ENCODE measurements around the gene NLGN2. TPM values are rescaled to one million over a fixed set of nuclear protein-coding genes. Genes with fewer than 3 reads are reported as not detected.

NLGN2 gene
- total RNA-seq, 2 experiments from 2014 or later = 4.7 to 5.2 TPM

DNA sequence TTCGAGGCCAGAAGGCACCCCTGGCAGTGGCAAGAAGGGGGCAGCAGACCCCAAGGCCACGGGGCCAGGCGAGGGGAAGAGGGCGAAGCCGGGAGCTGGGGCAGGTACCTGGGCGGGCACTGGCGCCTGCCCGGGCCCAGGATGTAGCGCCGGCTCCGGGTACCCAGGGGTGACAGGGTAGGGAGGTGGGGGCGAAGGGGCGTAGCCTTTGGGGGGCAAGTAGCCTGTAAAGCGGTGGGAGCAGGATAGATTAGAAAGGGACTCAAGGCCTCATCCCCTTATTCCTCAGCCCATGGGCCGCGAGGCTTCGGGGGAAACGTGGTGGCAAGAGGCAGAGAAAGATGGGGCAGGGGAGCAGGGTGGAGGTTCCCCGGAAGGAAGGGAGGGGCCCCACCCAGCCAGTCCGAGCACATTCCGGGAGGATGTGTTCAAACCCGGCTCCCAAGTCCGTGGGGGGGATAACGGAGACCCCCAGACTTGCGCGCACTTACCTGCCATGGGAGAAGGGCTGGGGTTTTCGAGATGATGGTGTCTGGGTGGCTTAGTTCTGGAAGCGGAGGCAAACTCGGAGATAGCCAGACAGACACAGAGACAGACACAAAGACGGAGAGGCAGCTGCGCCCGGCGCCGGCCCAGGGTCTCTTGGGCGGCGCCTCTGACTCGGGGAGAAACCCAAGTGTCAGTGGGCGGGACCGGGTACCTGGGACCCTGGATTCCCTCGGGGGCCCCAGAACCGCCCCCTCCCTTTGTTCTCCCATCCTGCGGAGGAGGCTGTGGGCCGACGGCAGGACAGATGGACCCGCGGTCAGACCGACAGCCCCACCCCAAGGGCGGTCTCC, 13.8 kb upstream of the NLGN2 start:
- H3K4me1 Mint-ChIP-seq (ENCODE audit: low read depth) = peaks cover 26% of the 10 kb centered on the region
- CTCF ChIA-PET = interaction anchor here (0.7 to 2.4 kb wide), 5 partner anchors 10 to 64 kb away, joined by 3 to 6 read pairs (median 4); partner anchors contain the start of genes NEURL4, TMEM102, TMEM256 and TMEM95
- peak; percentile 70 for DNase-seq
- peak; percentile 64 for ATAC-seq
- H3K4me3 Mint-ChIP-seq = peak overlapping the region; percentile 92
- H3K9me3 Mint-ChIP-seq (ENCODE audit: insufficient read depth) = no peaks in the 10 kb centered on the region
- peak overlapping the region; percentile 87 for H3K27ac Mint-ChIP-seq
- POLR2A ChIA-PET = interaction anchor here (1.9 kb wide), 1 partner anchor 10 kb away, joined by 10 read pairs; the partner anchor contains the start of gene TMEM256
- no peaks in the 10 kb centered on the region for H3K27me3 Mint-ChIP-seq (ENCODE audit: low read depth)
- peaks cover 33% of the 10 kb centered on the region for H3K36me3 Mint-ChIP-seq (ENCODE audit: low read depth)

DNA sequence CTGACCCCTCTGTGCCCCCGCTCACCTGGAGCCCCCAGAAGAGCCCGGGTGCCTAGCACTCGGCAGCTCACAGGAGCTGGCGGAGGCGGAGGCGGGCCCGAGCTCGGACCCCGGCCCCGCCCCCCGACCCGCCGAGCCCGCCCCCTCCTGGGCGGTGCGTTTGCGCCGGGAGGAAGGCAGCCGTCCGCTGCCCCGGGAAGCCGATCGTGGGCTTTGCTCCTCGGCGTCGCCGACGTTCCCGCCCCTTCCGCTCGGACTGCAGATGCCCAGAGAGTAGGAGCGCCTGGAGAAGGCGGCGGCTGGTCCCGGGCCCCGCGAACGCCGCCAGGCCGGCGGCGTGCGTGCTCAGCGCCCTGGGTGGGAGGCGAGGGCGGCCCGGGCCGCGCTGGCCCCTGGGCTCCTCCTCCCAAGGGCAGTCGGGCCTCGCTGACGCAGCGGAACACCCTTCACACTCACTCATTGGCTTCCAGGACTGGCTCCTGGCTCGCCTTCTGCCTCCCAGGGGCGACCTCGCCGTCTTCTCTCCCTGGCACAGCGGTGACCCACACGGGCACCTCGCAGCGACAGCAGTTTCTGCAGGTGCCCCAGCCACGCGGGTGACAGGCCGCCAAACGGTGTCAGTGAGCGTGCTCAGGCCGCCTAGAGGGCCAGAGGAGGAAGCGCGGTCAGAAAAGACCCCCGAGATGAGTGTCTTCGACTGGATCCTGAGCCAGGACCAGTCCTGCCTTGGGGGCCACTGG, 13.0 kb upstream of the NLGN2 start, which contains the start of gene PLSCR3:
Gene PLSCR3, minus strand, starts transcription at position 74 of the 740 bp plus-strand sequence. CDS start 415 bp downstream, outside the sequence.
- peaks cover 25% of the 10 kb centered on the region for H3K36me3 Mint-ChIP-seq (ENCODE audit: low read depth)
- H3K4me3 Mint-ChIP-seq = peak within 1 kb of the TSS; percentile 92
- no peaks in the 10 kb centered on the region for H3K9me3 Mint-ChIP-seq (ENCODE audit: insufficient read depth)
- H3K4me1 Mint-ChIP-seq (ENCODE audit: low read depth) = peaks cover 23% of the 10 kb centered on the region
- peak within 1 kb of the TSS; percentile 94 for H3K27ac Mint-ChIP-seq
- ChIA-PET POLR2A (interaction anchor here (1.9 kb wide), 1 partner anchor 9 kb away, joined by 10 read pairs; the partner anchor contains the start of gene TMEM256), CTCF (interaction anchor here (0.7 to 2.4 kb wide), 6 partner anchors 9 to 97 kb away, joined by 3 to 6 read pairs (median 4); partner anchors contain the start of genes NEURL4, TMEM102, TMEM256 and TMEM95)
- peak; percentile 91 for ATAC-seq
- H3K27me3 Mint-ChIP-seq (ENCODE audit: low read depth) = no peaks in the 10 kb centered on the region
- DNase-seq = peak; percentile 82

DNA sequence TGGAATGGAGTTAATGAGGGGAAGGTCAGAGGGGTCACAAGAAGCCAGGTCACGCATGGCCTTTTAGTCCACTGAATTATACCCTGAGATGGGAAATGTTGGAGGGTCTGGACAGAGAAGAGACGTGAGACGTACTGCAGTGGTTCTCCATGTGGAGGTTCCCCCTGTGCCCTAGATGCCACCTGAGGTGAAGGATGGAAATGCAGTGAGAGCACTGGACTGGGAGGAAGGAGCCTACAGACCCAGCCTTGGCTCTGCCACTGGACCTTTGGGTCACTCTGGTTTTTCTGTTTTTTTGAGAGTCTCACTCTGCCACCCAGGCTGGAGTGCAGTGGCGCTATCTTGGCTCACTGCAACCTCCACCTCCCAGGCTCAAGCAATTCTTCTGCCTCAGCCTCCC, 11.5 kb upstream of the NLGN2 start:
- ChIA-PET CTCF (no interaction called here), POLR2A (no interaction called here)
- Mint-ChIP-seq H3K4me1 (ENCODE audit: low read depth) (peaks cover 23% of the 10 kb centered on the region), H3K9me3 (ENCODE audit: insufficient read depth) (no peaks in the 10 kb centered on the region), H3K27me3 (ENCODE audit: low read depth) (no peaks in the 10 kb centered on the region), H3K27ac (no peak overlapping the region), H3K4me3 (no peak overlapping the region), H3K36me3 (ENCODE audit: low read depth) (peaks cover 17% of the 10 kb centered on the region)
- no peak for ATAC-seq
- DNase-seq = no peak

DNA sequence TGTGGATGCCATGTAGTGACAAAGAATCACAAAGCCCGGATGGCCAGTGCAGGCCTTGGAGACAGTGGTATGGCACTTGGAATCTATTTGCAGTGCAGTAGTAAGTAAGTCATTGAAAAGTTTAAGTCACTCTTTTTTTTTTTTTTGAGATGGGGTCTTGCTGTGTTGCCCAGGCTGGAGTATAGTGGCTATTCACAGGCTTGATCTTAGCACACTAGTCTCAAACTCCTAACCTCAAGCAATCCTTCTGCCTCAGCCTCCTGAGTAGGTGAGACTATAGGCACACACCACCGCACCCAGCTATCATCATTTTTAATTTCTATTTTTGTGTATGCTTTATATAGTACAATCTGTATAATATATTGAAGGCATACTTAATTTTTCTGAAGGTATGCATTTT, 9.0 kb upstream of the NLGN2 start:
- no peak for DNase-seq
- Mint-ChIP-seq H3K9me3 (ENCODE audit: insufficient read depth) (no peaks in the 10 kb centered on the region), H3K27ac (no peak overlapping the region), H3K36me3 (ENCODE audit: low read depth) (peaks cover 2% of the 10 kb centered on the region), H3K4me3 (no peak overlapping the region), H3K4me1 (ENCODE audit: low read depth) (peaks cover 16% of the 10 kb centered on the region), H3K27me3 (ENCODE audit: low read depth) (no peaks in the 10 kb centered on the region)
- ChIA-PET POLR2A (interaction anchor here (0.9 kb wide), 1 partner anchor 33 kb away, joined by 4 read pairs; no protein-coding TSS in a partner anchor), CTCF (interaction anchor here (0.6 kb wide), 1 partner anchor 37 kb away, joined by 4 read pairs; the partner anchor contains the start of gene TMEM102)
- ATAC-seq = no peak

DNA sequence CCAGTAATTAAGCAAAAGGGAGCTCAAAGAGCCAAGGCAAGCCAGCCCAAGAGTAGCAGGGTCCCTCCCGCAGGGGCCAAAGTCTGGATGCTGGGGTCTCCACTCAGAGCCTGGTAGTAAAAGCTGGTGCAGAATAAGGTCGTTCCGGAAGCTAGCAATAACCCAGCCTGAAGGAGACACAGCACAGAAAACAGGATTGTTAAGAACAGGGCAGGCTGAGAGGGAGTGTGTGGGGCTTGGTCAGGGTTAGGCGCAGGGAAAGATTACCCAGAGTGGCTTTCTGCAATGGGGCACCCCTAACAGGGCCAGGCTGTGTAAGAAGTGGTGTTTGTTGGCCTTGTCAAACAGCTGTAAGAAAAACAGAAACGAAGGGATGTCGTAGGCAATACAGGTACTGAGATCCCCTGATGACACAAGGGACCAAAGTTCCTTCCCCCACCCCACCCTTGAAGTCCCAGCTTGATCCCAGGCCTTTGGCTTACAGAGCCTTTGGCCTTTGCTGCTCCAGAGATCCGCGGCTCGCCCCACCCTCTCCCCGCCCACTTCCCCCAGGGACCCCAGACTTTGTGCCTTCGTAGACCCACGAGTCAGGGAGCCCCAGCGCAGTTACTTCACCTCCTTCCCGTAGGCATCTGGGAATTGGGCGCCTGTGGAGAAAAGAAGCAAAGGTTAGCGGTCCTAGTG, 4.5 kb upstream of the NLGN2 start:
- peak; percentile 49 for DNase-seq
- ChIA-PET CTCF (interaction anchor here (0.6 to 3.8 kb wide), 7 partner anchors 10 to 122 kb away, joined by 3 to 22 read pairs (median 4); partner anchors contain the start of genes PLSCR3, SLC2A4, TMEM102 and TMEM95), POLR2A (interaction anchor here (0.6 to 2.2 kb wide), 7 partner anchors 9 to 171 kb away, joined by 3 to 10 read pairs (median 4); partner anchors contain the start of genes NEURL4, PLSCR3 and POLR2A)
- ATAC-seq = no peak
- Mint-ChIP-seq H3K27ac (peak overlapping the region; percentile 94), H3K4me1 (ENCODE audit: low read depth) (peaks cover 18% of the 10 kb centered on the region), H3K9me3 (ENCODE audit: insufficient read depth) (no peaks in the 10 kb centered on the region), H3K27me3 (ENCODE audit: low read depth) (peaks cover 9% of the 10 kb centered on the region), H3K36me3 (ENCODE audit: low read depth) (peaks cover 2% of the 10 kb centered on the region), H3K4me3 (peak overlapping the region; percentile 95)

DNA sequence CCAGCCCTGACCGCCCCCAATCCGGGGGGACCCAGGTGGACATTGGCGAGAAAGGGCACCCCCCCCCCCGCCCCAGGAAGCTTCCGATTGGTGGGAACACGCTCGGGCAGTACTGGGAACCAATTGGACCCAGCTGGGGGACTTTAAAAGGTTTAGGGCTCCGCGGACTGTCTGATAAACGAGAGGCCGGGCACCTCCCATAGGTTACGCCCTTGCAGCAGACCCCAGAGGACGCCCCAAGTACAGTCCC, 4.0 kb upstream of the NLGN2 start:
- peak overlapping the region; percentile 95 for H3K4me3 Mint-ChIP-seq
- ATAC-seq (no peak), DNase-seq (no peak)
- H3K27ac Mint-ChIP-seq = peak overlapping the region; percentile 94
- peaks cover 2% of the 10 kb centered on the region for H3K36me3 Mint-ChIP-seq (ENCODE audit: low read depth)
- ChIA-PET CTCF (interaction anchor here (0.8 to 3.8 kb wide), 7 partner anchors 10 to 123 kb away, joined by 3 to 22 read pairs (median 6); partner anchors contain the start of genes PLSCR3, SLC2A4, TMEM102 and TMEM95), POLR2A (interaction anchor here (0.5 to 2.2 kb wide), 9 partner anchors 9 to 170 kb away, joined by 3 to 10 read pairs (median 4); partner anchors contain the start of genes NEURL4, PLSCR3 and POLR2A)
- peaks cover 9% of the 10 kb centered on the region for H3K27me3 Mint-ChIP-seq (ENCODE audit: low read depth)
- no peaks in the 10 kb centered on the region for H3K9me3 Mint-ChIP-seq (ENCODE audit: insufficient read depth)
- H3K4me1 Mint-ChIP-seq (ENCODE audit: low read depth) = peaks cover 18% of the 10 kb centered on the region

DNA sequence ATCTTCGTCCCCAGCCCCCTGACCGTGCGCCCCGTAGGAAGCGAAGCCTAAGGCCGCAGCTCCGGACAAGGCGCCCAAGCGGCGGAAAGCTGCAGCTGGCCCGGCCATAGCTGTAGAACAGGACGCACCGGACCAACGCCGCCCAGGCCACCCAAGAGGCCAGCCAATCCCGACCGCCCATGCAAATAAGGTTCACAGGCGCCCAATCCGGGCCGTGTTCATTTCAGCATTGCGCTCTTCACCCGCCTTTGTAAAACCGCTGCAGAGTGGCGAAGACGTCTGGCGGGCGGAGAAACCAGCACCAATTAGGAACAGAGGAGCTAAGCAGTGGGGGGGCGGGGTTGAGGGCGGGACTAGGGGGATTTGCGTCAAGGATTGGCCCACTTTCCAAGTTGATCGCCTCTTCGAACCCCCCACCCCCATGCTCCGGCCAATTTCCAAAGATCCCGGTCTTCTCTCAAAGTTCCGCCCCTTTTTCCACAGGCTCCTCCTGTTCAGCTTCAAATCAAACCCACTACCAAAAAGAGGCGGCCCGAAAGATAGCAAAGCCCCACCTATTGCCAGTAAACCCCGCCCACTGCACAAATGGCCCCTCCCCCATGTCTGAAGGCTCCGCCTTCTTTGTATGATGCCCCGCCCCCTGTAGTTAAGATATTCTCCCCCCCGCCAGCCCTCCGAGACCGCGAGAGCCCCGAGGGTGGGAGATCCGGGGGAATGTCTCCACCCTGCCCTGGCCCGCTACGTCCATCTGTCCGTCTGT, 3.5 kb upstream of the NLGN2 start, which contains the start of gene TMEM256:
Gene TMEM256, minus strand, starts transcription at position 121 of the 760 bp plus-strand sequence. Its CDS starts 13 bp downstream, at position 108.
- H3K36me3 Mint-ChIP-seq (ENCODE audit: low read depth) = peaks cover 2% of the 10 kb centered on the region
- ATAC-seq (peak; percentile 94), DNase-seq (peak; percentile 99)
- peaks cover 18% of the 10 kb centered on the region for H3K4me1 Mint-ChIP-seq (ENCODE audit: low read depth)
- CTCF ChIA-PET = interaction anchor here (0.8 to 3.8 kb wide), 4 partner anchors 11 to 123 kb away, joined by 4 to 22 read pairs (median 7); partner anchors contain the start of genes PLSCR3, SLC2A4 and TMEM102
- no peaks in the 10 kb centered on the region for H3K9me3 Mint-ChIP-seq (ENCODE audit: insufficient read depth)
- H3K4me3 Mint-ChIP-seq = peak within 1 kb of the TSS; percentile 95
- H3K27ac Mint-ChIP-seq = peak within 1 kb of the TSS; percentile 94
- POLR2A ChIA-PET = interaction anchor here (0.5 to 2.2 kb wide), 9 partner anchors 9 to 170 kb away, joined by 3 to 10 read pairs (median 4); partner anchors contain the start of genes NEURL4, PLSCR3 and POLR2A
- peaks cover 9% of the 10 kb centered on the region for H3K27me3 Mint-ChIP-seq (ENCODE audit: low read depth)

DNA sequence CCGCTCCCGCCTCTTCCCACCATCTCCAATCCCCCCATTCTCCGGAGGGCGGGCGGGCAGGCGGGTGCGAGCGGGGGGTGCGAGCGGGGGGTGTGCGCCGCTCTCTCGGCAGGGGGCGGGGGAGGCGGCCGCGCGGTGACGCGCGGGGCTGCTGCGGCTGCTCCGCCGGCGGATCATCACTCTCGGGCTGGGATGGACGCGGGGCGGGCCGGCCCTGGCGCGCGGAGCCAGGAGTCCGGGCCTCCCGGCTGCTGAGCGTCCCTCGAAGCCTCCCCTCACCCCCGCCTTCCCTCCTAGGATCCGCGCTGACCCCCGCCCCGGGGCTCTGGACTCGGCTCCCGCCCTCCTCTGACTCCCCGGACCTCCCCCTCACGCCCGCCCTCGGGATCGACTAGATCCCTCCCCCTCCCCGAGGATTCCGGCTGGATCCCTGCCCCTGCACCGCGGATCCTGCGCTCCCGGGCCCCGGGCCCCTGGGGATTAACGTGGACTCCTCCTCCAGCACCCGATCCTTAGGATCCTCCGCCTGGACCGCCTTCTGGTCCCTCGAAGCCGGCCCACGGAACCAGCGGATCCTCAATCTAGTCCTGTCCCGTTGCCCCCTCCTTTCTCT, 2.8 kb upstream of the NLGN2 start:
- peak; percentile 39 for ATAC-seq
- POLR2A ChIA-PET = interaction anchor here (0.8 to 2.2 kb wide), 3 partner anchors 9 to 79 kb away, joined by 3 to 10 read pairs (median 6); partner anchors contain the start of genes PLSCR3 and POLR2A
- no peak for DNase-seq
- peaks cover 18% of the 10 kb centered on the region for H3K4me1 Mint-ChIP-seq (ENCODE audit: low read depth)
- peak overlapping the region; percentile 95 for H3K4me3 Mint-ChIP-seq
- H3K27me3 Mint-ChIP-seq (ENCODE audit: low read depth) = peaks cover 9% of the 10 kb centered on the region
- peak overlapping the region; percentile 94 for H3K27ac Mint-ChIP-seq
- peaks cover 2% of the 10 kb centered on the region for H3K36me3 Mint-ChIP-seq (ENCODE audit: low read depth)
- no peaks in the 10 kb centered on the region for H3K9me3 Mint-ChIP-seq (ENCODE audit: insufficient read depth)
- CTCF ChIA-PET = interaction anchor here (0.8 to 3.8 kb wide), 2 partner anchors 31 to 49 kb away, joined by 8 to 22 read pairs; partner anchors contain the start of gene TMEM102

DNA sequence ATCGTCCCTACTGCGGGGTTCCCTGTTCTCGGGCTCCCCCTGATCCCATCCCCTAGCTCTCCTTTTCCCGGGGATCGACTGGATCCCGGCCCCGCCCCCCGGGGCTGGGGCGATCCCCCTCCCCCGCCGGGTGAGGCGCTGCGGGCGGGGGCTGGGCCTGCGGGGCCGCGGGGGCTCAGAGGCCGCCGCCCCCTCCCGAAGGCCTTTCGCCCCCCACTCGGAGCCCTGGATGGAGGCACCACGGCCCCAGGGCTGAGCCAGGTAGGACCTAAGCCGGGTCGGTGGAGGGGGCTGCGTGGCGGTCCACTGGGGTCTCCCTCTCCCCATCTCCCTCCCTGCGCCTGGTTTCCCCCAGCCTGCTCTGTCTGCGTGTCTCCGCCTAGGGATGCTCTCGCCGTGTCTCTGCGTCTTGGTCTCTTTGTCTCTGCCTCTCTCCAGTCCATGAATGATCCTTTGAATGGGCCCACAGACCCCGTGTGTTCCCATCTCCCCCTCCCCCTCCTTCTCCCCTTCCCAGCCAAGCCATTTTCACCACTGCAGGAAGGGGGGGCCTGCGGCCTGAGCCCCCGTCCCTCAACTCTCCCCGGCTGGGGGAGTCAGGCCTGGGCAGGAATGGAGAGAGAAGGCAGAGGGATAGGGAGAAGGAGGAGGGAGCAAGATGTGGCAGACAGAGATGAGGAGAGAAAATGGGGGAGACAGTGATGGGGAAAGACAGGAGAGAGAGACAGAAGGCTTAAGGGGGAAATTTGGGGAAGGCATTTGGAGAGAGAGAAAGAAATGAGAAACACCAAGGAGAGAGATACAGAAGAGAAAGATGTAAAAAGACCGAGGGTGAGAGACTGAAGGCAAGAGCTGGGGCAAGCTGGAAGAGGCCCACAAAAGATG, 2.1 kb upstream of the NLGN2 start:
- Mint-ChIP-seq H3K9me3 (ENCODE audit: insufficient read depth) (no peaks in the 10 kb centered on the region), H3K36me3 (ENCODE audit: low read depth) (peaks cover 2% of the 10 kb centered on the region), H3K27me3 (ENCODE audit: low read depth) (peaks cover 9% of the 10 kb centered on the region), H3K27ac (peak overlapping the region; percentile 66), H3K4me3 (peak overlapping the region; percentile 78), H3K4me1 (ENCODE audit: low read depth) (peaks cover 18% of the 10 kb centered on the region)
- ChIA-PET CTCF (interaction anchor here (2.0 to 2.8 kb wide), 2 partner anchors 31 to 51 kb away, joined by 5 to 14 read pairs; partner anchors contain the start of genes TMEM102 and TMEM95), POLR2A (interaction anchor here (1.0 kb wide), 1 partner anchor 30 kb away, joined by 3 read pairs; the partner anchor contains the start of gene TMEM102)
- DNase-seq = no peak
- no peak for ATAC-seq
